Measurements from ENCODE around the gene MIER3. TPM values are rescaled to one million over a fixed set of nuclear protein-coding genes. Genes with fewer than 3 reads are reported as not detected.

The MIER3 gene
- total and polyA plus RNA-seq, 2 of the 13 experiments (the other 11 are each of a cell fraction or from before 2014, with no cell fraction given): 14.6 to 38.8 TPM

DNA sequence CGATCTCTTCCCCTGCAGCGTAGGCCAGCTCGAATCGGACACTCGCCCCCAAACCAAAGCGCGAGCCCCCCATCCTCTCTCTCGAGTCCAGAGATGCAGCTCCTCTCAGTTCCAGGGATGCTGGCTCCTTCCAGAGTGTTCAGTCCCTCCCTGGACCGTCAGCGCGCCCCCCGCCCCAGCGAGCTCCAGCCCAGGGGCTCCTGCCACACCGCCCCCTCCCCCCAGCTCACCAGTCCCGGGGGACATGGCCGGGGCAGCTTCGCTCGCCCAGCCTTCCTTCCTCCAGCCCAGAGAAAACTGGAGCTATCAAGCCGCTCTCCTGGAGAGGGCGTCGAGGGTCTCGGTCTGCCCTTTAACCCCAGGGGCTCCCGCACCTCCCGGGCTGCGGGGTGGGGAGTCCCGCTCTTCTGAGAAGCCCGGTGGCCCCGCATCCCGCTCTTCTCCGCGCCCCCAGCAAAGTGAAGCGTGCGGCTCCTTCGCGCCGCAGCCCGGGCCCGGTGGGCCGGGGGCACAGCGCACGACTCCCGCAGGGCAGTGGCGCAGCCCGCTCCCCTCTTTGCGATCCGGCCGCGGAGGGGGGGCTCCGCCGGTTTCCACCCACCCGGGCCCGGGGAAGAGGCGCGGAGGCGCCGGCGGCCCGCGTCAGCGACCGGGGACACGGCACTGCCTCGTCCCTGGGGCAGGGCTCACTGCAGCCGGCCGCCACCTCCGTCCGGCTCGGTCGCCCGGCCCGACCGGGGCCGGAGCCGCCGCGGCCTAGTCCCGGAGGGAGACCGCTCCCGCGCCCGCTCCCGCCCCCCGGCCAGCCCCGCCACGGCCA is 587 bp downstream of the MIER3 start (continued):
- no peak for TF ChIP-seq ZFP36 (IDR thresholded peaks at IDR 0.05; ENCODE audit: borderline replicate concordance, low read depth, low read length, partially characterized antibody)
- TF ChIP-seq, protein P1, sequence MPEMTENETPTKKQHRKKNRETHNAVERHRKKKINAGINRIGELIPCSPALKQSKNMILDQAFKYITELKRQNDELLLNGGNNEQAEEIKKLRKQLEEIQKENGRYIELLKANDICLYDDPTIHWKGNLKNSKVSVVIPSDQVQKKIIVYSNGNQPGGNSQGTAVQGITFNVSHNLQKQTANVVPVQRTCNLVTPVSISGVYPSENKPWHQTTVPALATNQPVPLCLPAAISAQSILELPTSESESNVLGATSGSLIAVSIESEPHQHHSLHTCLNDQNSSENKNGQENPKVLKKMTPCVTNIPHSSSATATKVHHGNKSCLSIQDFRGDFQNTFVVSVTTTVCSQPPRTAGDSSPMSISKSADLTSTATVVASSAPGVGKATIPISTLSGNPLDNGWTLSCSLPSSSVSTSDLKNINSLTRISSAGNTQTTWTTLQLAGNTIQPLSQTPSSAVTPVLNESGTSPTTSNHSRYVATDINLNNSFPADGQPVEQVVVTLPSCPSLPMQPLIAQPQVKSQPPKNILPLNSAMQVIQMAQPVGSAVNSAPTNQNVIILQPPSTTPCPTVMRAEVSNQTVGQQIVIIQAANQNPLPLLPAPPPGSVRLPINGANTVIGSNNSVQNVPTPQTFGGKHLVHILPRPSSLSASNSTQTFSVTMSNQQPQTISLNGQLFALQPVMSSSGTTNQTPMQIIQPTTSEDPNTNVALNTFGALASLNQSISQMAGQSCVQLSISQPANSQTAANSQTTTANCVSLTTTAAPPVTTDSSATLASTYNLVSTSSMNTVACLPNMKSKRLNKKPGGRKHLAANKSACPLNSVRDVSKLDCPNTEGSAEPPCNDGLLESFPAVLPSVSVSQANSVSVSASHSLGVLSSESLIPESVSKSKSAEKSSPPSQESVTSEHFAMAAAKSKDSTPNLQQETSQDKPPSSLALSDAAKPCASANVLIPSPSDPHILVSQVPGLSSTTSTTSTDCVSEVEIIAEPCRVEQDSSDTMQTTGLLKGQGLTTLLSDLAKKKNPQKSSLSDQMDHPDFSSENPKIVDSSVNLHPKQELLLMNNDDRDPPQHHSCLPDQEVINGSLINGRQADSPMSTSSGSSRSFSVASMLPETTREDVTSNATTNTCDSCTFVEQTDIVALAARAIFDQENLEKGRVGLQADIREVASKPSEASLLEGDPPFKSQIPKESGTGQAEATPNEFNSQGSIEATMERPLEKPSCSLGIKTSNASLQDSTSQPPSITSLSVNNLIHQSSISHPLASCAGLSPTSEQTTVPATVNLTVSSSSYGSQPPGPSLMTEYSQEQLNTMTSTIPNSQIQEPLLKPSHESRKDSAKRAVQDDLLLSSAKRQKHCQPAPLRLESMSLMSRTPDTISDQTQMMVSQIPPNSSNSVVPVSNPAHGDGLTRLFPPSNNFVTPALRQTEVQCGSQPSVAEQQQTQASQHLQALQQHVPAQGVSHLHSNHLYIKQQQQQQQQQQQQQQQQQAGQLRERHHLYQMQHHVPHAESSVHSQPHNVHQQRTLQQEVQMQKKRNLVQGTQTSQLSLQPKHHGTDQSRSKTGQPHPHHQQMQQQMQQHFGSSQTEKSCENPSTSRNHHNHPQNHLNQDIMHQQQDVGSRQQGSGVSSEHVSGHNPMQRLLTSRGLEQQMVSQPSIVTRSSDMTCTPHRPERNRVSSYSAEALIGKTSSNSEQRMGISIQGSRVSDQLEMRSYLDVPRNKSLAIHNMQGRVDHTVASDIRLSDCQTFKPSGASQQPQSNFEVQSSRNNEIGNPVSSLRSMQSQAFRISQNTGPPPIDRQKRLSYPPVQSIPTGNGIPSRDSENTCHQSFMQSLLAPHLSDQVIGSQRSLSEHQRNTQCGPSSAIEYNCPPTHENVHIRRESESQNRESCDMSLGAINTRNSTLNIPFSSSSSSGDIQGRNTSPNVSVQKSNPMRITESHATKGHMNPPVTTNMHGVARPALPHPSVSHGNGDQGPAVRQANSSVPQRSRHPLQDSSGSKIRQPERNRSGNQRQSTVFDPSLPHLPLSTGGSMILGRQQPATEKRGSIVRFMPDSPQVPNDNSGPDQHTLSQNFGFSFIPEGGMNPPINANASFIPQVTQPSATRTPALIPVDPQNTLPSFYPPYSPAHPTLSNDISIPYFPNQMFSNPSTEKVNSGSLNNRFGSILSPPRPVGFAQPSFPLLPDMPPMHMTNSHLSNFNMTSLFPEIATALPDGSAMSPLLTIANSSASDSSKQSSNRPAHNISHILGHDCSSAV (CRISPR knock-in tag; IDR thresholded peaks at IDR 0.05; ENCODE audit: borderline replicate concordance): no peak
- TF ChIP-seq YY1 (IDR thresholded peaks at IDR 0.05; ENCODE audit: insufficient read depth, insufficient replicate concordance, low read depth, low read length): no peak
- TF ChIP-seq NCOR1 (IDR thresholded peaks at IDR 0.05; ENCODE audit: borderline replicate concordance, low read length): no peak
- no peak for TF ChIP-seq SP5 (CRISPR knock-in tag; IDR thresholded peaks at IDR 0.05; ENCODE audit: borderline replicate concordance, low read depth)
- TF ChIP-seq, protein P2, sequence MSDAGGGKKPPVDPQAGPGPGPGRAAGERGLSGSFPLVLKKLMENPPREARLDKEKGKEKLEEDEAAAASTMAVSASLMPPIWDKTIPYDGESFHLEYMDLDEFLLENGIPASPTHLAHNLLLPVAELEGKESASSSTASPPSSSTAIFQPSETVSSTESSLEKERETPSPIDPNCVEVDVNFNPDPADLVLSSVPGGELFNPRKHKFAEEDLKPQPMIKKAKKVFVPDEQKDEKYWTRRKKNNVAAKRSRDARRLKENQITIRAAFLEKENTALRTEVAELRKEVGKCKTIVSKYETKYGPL (CRISPR knock-in tag; IDR thresholded peaks at IDR 0.05): no peak
- TF ChIP-seq, protein P3, sequence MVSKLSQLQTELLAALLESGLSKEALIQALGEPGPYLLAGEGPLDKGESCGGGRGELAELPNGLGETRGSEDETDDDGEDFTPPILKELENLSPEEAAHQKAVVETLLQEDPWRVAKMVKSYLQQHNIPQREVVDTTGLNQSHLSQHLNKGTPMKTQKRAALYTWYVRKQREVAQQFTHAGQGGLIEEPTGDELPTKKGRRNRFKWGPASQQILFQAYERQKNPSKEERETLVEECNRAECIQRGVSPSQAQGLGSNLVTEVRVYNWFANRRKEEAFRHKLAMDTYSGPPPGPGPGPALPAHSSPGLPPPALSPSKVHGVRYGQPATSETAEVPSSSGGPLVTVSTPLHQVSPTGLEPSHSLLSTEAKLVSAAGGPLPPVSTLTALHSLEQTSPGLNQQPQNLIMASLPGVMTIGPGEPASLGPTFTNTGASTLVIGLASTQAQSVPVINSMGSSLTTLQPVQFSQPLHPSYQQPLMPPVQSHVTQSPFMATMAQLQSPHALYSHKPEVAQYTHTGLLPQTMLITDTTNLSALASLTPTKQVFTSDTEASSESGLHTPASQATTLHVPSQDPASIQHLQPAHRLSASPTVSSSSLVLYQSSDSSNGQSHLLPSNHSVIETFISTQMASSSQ (IDR thresholded peaks at IDR 0.05; ENCODE audit: low read depth): no peak
- TF ChIP-seq, protein P3 (CRISPR knock-in tag; IDR thresholded peaks at IDR 0.05; ENCODE audit: borderline replicate concordance): no peak
- TF ChIP-seq EHMT2 (IDR thresholded peaks at IDR 0.05; ENCODE audit: borderline replicate concordance, low read depth, low read length): no peak
- no peak for TF ChIP-seq ZNF530 (CRISPR knock-in tag; IDR thresholded peaks at IDR 0.05; ENCODE audit: low read depth)
- no peak for TF ChIP-seq MED13 (CRISPR knock-in tag; IDR thresholded peaks at IDR 0.05)
- no peak for TF ChIP-seq MAZ (IDR thresholded peaks at IDR 0.05; ENCODE audit: borderline replicate concordance, low read depth, low read length)
- TF ChIP-seq MAZ (CRISPR knock-in tag; IDR thresholded peaks at IDR 0.05; ENCODE audit: low read depth): 0 out of 2 replicates have a peak, but pooled peaks have one; percentile 19
- TF ChIP-seq ATF7 (IDR thresholded peaks at IDR 0.05): no peak
- no peak for TF ChIP-seq ATF7 (CRISPR knock-in tag; IDR thresholded peaks at IDR 0.05)
- no peak for TF ChIP-seq ZMAT3 (CRISPR knock-in tag; conservative IDR thresholded peaks at IDR 0.05)
